ENCODE results near the gene NR3C2. TPM values are rescaled to one million over a fixed set of nuclear protein-coding genes. Genes with fewer than 3 reads are reported as not detected.

Gene NR3C2
- total and polyA plus RNA-seq, 2 of the 4 experiments (the other 2 are of a cell fraction): 1.1 to 2.3 TPM

DNA sequence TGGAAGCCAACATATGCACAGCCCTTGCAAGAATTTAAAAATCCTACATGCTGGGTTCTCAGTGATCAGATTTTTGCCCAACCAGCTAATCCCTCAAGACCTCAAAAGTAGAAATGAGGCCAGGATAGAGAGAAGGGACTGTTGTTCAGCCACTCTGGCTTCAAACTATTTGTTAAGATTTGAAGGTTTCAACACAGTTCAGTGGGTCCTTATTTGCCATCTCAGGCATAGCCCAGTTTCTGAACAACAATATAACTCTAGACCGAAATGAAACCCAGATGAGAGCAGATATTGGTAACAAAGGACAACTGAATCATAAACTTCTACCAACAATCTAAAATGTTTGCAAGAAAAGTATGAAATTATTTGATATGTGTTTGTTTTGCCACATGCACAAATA is 237.3 kb downstream of the NR3C2 start:
- H2BK20ac ChIP-seq (ENCODE audit: low read depth, low read length): no peak overlapping the region

More for the DNA sequence above, 237.3 kb downstream of the NR3C2 start:
- Histone ChIP-seq H4K5ac (ENCODE audit: low read depth, low read length) (no peak overlapping the region), H3K4me1 (ENCODE audit: control insufficient read depth, insufficient read depth, low read length) (no peaks in the 10 kb centered on the region), H4K20me1 (ENCODE audit: insufficient read depth, low read length) (no peaks in the 10 kb centered on the region), H3K18ac (ENCODE audit: low read depth, low read length) (no peak overlapping the region), H3K9me1 (ENCODE audit: insufficient read depth, low read length) (no peaks in the 10 kb centered on the region), H3K79me1 (ENCODE audit: low read depth in 1 of 2, low read length in 2 of 2) (no peaks in the 10 kb centered on the region), H3K27ac (ENCODE audit: insufficient read depth, low read length) (no peak overlapping the region), H3K4ac (ENCODE audit: low read depth, low read length) (no peak overlapping the region), H3K14ac (replicated peaks; ENCODE audit: low read depth, low read length) (no peak overlapping the region), H2AK5ac (ENCODE audit: low read depth, low read length) (no peak overlapping the region), H4K91ac (ENCODE audit: insufficient read depth, low read depth, low read length) (no peak overlapping the region), H3K36me3 (ENCODE audit: control insufficient read depth, insufficient read depth, low read length) (no peaks in the 10 kb centered on the region), H3K23ac (ENCODE audit: low read depth, low read length) (no peak overlapping the region), H2BK120ac (ENCODE audit: low read depth, low read length) (no peak overlapping the region), H2AK9ac (replicated peaks; ENCODE audit: low read depth, low read length, poor library complexity) (no peak overlapping the region), H3K4me3 (ENCODE audit: insufficient read depth, low read depth, low read length) (no peak overlapping the region), H4K8ac (ENCODE audit: low read depth in 2 of 2, low read length in 2 of 2) (no peak overlapping the region), H2BK5ac (ENCODE audit: low read depth, low read length, poor library complexity, severe bottlenecking) (no peak overlapping the region), H3K9ac (ENCODE audit: low read depth, low read length) (no peak overlapping the region), H2AFZ (replicated peaks; ENCODE audit: low read length, poor library complexity) (no peak overlapping the region), H2BK15ac (ENCODE audit: low read depth, low read length) (no peak overlapping the region), H3K9me3 (ENCODE audit: control insufficient read depth, insufficient read depth, low read length) (no peaks in the 10 kb centered on the region), H3K27me3 (ENCODE audit: control insufficient read depth, insufficient read depth, low read length) (no peaks in the 10 kb centered on the region), H3K56ac (ENCODE audit: extremely low read depth, insufficient read depth, low read length) (no peak overlapping the region), H3K4me2 (ENCODE audit: low read depth, low read length) (no peak overlapping the region)
- WGBS, 2 experiments (ENCODE audit: extremely low coverage in 2 of 2, insufficient read length in 1 of 2): no CpG with 5 or more reads among the region's 1 CpG
- DNase-seq: no peak
- BruUV-seq (replicated peaks): no TSS peak
- TF ChIP-seq NFE2L2 (IDR thresholded peaks at IDR 0.05; ENCODE audit: low read depth, low read length) (no peak), SMC3 (IDR thresholded peaks at IDR 0.05; ENCODE audit: low read depth, low read length) (no peak)
- ATAC-seq (ENCODE audit: low read depth): no peak
- in situ Hi-C loops (cut with MboI; ENCODE audit: low sequenced_read_pairs): no loop called here
- CTCF ChIA-PET: no interaction called here
- dilution Hi-C loops (cut with HindIII; ENCODE audit: low sequenced_read_pairs, unreplicated experiment): no loop called here
- POLR2A ChIA-PET (ENCODE audit: unreplicated experiment): no interaction called here
- intact Hi-C loops (cut with micrococcal nuclease): no loop called here

Data from IMR-90 (cell line).